Neural progenitor cell (in vitro differentiated cells): ENCODE measurements around the gene LIPT2. TPM values are rescaled to one million over a fixed set of nuclear protein-coding genes. Genes with fewer than 3 reads are reported as not detected.

Source experiments
- DNase-seq: peaks from one replicate; pipeline ENCODE4 v3.0.0-alpha.2; 2016; ENCODE audit warnings: low spot score
- H2AFZ ChIP-seq: fragments of 200-600 bp; sonication (generic); replicated peaks from 2 replicates; pipeline ENCODE4 v1.6.1; 2016; ENCODE audit warnings: antibody characterized with exemption
- H3F3A ChIP-seq: fragments of 200-600 bp; sonication (generic); 2 replicates; pipeline ENCODE4 v1.6.1; 2016; ENCODE audit warnings: antibody characterized with exemption, low read depth
- H3K27ac ChIP-seq: fragments of 200-600 bp; sonication (generic); 2 replicates; pipeline ENCODE4 v1.5.1; 2016; ENCODE audit warnings: mild to moderate bottlenecking
- H3K27me3 ChIP-seq: fragments of 200-600 bp; sonication (generic); 2 replicates; pipeline ENCODE4 v1.6.1; 2016; ENCODE audit warnings: mild to moderate bottlenecking, moderate library complexity
- H3K36me3 ChIP-seq: fragments of 200-600 bp; sonication (generic); 2 replicates; pipeline ENCODE4 v1.5.1; 2016
- H3K4me1 ChIP-seq: fragments of 200-600 bp; sonication (generic); 2 replicates; pipeline ENCODE4 v1.6.1; 2016; ENCODE audit warnings: mixed run types
- H3K4me2 ChIP-seq: fragments of 200-600 bp; sonication (generic); 2 replicates; pipeline ENCODE4 v1.6.1; 2016
- H3K4me3 ChIP-seq: fragments of 200-600 bp; sonication (generic); 2 replicates; pipeline ENCODE4 v1.5.1; 2016
- H3K79me2 ChIP-seq: fragments of 200-600 bp; sonication (generic); 2 replicates; pipeline ENCODE4 v1.6.1; 2016; ENCODE audit warnings: low read depth
- H3K9ac ChIP-seq: fragments of 200-600 bp; sonication (generic); 2 replicates; pipeline ENCODE4 v1.6.1; 2016
- H3K9me3 ChIP-seq: fragments of 200-600 bp; sonication (generic); 2 replicates; pipeline ENCODE4 v1.5.1; 2016; ENCODE audit warnings: low read depth
- H4K20me1 ChIP-seq: fragments of 200-600 bp; sonication (generic); 2 replicates; pipeline ENCODE4 v1.6.1; 2016; ENCODE audit warnings: low read depth
- H3K27ac Mint-ChIP-seq: 3 replicates; pipeline ENCODE4 v1.8.0; 2021; ENCODE audit warnings: mixed read lengths
- H3K27me3 Mint-ChIP-seq: 2 replicates; pipeline ENCODE4 v1.8.0; 2022; ENCODE audit warnings: low read depth, mild to moderate bottlenecking, inconsistent platforms, moderate library complexity, mixed read lengths; ENCODE audit not compliant: insufficient read depth
- H3K36me3 Mint-ChIP-seq: 3 replicates; pipeline ENCODE4 v1.8.0; 2021; ENCODE audit warnings: mixed read lengths
- H3K4me1 Mint-ChIP-seq: 3 replicates; pipeline ENCODE4 v1.8.0; 2021; ENCODE audit warnings: mixed read lengths
- H3K4me3 Mint-ChIP-seq: 3 replicates; pipeline ENCODE4 v1.8.0; 2021; ENCODE audit warnings: mild to moderate bottlenecking, moderate library complexity, mixed read lengths
- H3K9me3 Mint-ChIP-seq: 3 replicates; pipeline ENCODE4 v1.8.0; 2020; ENCODE audit warnings: mixed read lengths
- CTCF ChIP-seq: fragments of 200-600 bp; sonication (generic); IDR thresholded peaks from 2 replicates; pipeline ENCODE4 v1.5.1; 2017; ENCODE audit warnings: antibody characterized with exemption, mild to moderate bottlenecking
- EZH2 ChIP-seq: fragments of 200-600 bp; sonication (generic); IDR thresholded peaks from 2 replicates; pipeline ENCODE4 v1.6.1; 2017; ENCODE audit warnings: antibody characterized with exemption, mild to moderate bottlenecking, moderate library complexity
- EZH2phosphoT487 ChIP-seq: fragments of 200-600 bp; sonication (generic); IDR thresholded peaks from 2 replicates; pipeline ENCODE4 v1.6.1; 2017; ENCODE audit warnings: antibody characterized with exemption
- total RNA-seq: library from RNA; depleted of rRNA; stranded (reverse); fragments of >200 nt; gene quantifications from 2 replicates; pipeline ENCODE4 v1.2.3, GENCODE V29; 2015; ENCODE audit warnings: low replicate concordance

The LIPT2 gene
- total RNA-seq, 1 donor from 2014 or later = 16.9 TPM

GRCh38 chr11:74521666-74522252 is 28.2 kb upstream of the LIPT2 start:
- DNase-seq = no peak
- no peak overlapping the region for H3K27ac ChIP-seq
- Mint-ChIP-seq H3K36me3 (no peaks in the 10 kb centered on the region), H3K9me3 (no peaks in the 10 kb centered on the region), H3K4me1 (no peaks in the 10 kb centered on the region), H3K27ac (no peak overlapping the region), H3K27me3 (peaks cover 4% of the 10 kb centered on the region), H3K4me3 (no peak overlapping the region)
- no peak overlapping the region for H3K9ac ChIP-seq
- no peaks in the 10 kb centered on the region for H3K4me1 ChIP-seq
- H3K9me3 ChIP-seq = no peaks in the 10 kb centered on the region
- H3F3A ChIP-seq = no peaks in the 10 kb centered on the region
- H3K36me3 ChIP-seq = no peaks in the 10 kb centered on the region
- no peak overlapping the region for H2AFZ ChIP-seq
- no peak overlapping the region for H3K4me2 ChIP-seq
- TF ChIP-seq CTCF = no peak
- no peak for TF ChIP-seq EZH2
- no peak for TF ChIP-seq EZH2phosphoT487
- H4K20me1 ChIP-seq = no peaks in the 10 kb centered on the region
- H3K27me3 ChIP-seq = no peaks in the 10 kb centered on the region
- H3K4me3 ChIP-seq = no peak overlapping the region
- no peaks in the 10 kb centered on the region for H3K79me2 ChIP-seq

- no peaks in the 10 kb centered on the region for H3K36me3 Mint-ChIP-seq
- Histone ChIP-seq H4K20me1 (no peaks in the 10 kb centered on the region), H3K36me3 (no peaks in the 10 kb centered on the region), H2AFZ (no peak overlapping the region), H3K27me3 (no peaks in the 10 kb centered on the region), H3K4me2 (no peak overlapping the region), H3K27ac (no peak overlapping the region), H3K9ac (no peak overlapping the region), H3K4me1 (no peaks in the 10 kb centered on the region), H3K79me2 (no peaks in the 10 kb centered on the region), H3K4me3 (no peak overlapping the region), H3F3A (no peaks in the 10 kb centered on the region), H3K9me3 (no peaks in the 10 kb centered on the region)
- no peaks in the 10 kb centered on the region for H3K4me1 Mint-ChIP-seq
- H3K27ac Mint-ChIP-seq = no peak overlapping the region
- peaks cover 4% of the 10 kb centered on the region for H3K27me3 Mint-ChIP-seq
- H3K4me3 Mint-ChIP-seq = no peak overlapping the region
- H3K9me3 Mint-ChIP-seq = peaks cover under 1% of the 10 kb centered on the region
- DNase-seq = no peak
- TF ChIP-seq EZH2phosphoT487 (no peak), CTCF (no peak), EZH2 (no peak)
Measured at GRCh38 chr11:74520927-74521665, 27.6 kb upstream of the LIPT2 start.

GRCh38 chr11:74520316-74520715 is 26.8 kb upstream of the LIPT2 start:
- no peak overlapping the region for H2AFZ ChIP-seq
- no peaks in the 10 kb centered on the region for H4K20me1 ChIP-seq
- H3K27me3 ChIP-seq = no peaks in the 10 kb centered on the region

More at GRCh38 chr11:74520316-74520715, 26.8 kb upstream of the LIPT2 start:
- H3K4me3 Mint-ChIP-seq = no peak overlapping the region
- Histone ChIP-seq H3K4me1 (no peaks in the 10 kb centered on the region), H3K27ac (no peak overlapping the region), H3K79me2 (no peaks in the 10 kb centered on the region), H3K36me3 (no peaks in the 10 kb centered on the region), H3K9ac (no peak overlapping the region), H3F3A (no peaks in the 10 kb centered on the region), H3K9me3 (no peaks in the 10 kb centered on the region), H3K4me3 (no peak overlapping the region), H3K4me2 (no peak overlapping the region)
- H3K36me3 Mint-ChIP-seq = no peaks in the 10 kb centered on the region
- peaks cover 5% of the 10 kb centered on the region for H3K9me3 Mint-ChIP-seq
- DNase-seq = no peak
- TF ChIP-seq EZH2phosphoT487 (no peak), EZH2 (no peak), CTCF (no peak)
- peaks cover 4% of the 10 kb centered on the region for H3K27me3 Mint-ChIP-seq
- H3K4me1 Mint-ChIP-seq = no peaks in the 10 kb centered on the region
- no peak overlapping the region for H3K27ac Mint-ChIP-seq
